OCI-LY7 (cell line): ENCODE data around the gene EPB41L1. TPM values are rescaled to one million over a fixed set of nuclear protein-coding genes. Genes with fewer than 3 reads are reported as not detected.

Experiments used
- BruUV-seq: library from RNA; stranded (reverse); fragments of 400-500 nt; replicated peaks from 2 replicates; lab custom pipeline; 2021; lab: Mats Ljungman, UMichigan
- CTCF ChIA-PET: fragments of 300-600 bp; sonication (Branson Sonifier 250); formaldehyde crosslinking; loops from one replicate; lab custom pipeline; 2022; ENCODE audit warnings: antibody characterized with exemption; ENCODE audit not compliant: unreplicated experiment; lab: Charles Lee
- POLR2A ChIA-PET: fragments of 300-600 bp; sonication (Branson Sonifier 250); formaldehyde crosslinking; loops from one replicate; lab custom pipeline; 2022; ENCODE audit warnings: antibody characterized with exemption; lab: Charles Lee
- DNase-seq: peaks from one replicate; pipeline ENCODE4 v3.0.0-alpha.2; 2015; ENCODE audit warnings: low spot score
- H2AFZ ChIP-seq: fragments of 200-600 bp; sonication (generic), shearing (Covaris generic); 2 replicates; pipeline ENCODE4 v1.6.1; 2014; ENCODE audit warnings: mild to moderate bottlenecking, antibody characterized with exemption, low read length, moderate library complexity
- H3K27ac ChIP-seq: fragments of 200-600 bp; sonication (generic); 2 replicates; pipeline ENCODE4 v1.5.1; 2014; ENCODE audit warnings: mixed run types, low read depth, mild to moderate bottlenecking, moderate library complexity, low read length, inconsistent platforms; ENCODE audit not compliant: poor library complexity, severe bottlenecking
- H3K36me3 ChIP-seq: fragments of 200-600 bp; sonication (generic); 2 replicates; pipeline ENCODE4 v1.6.1; 2014; ENCODE audit warnings: mild to moderate bottlenecking, antibody characterized with exemption, low read length, moderate library complexity, mixed read lengths; ENCODE audit not compliant: insufficient read depth
- H3K4me1 ChIP-seq: fragments of 200-600 bp; sonication (generic); 2 replicates; pipeline ENCODE4 v1.5.1; 2014; ENCODE audit warnings: mild to moderate bottlenecking, low read length; ENCODE audit not compliant: insufficient read depth, poor library complexity, severe bottlenecking
- H3K4me2 ChIP-seq: fragments of 200-600 bp; sonication (generic); 2 replicates; pipeline ENCODE4 v1.6.1; 2014; ENCODE audit warnings: mild to moderate bottlenecking, low read length
- H3K4me3 ChIP-seq: fragments of 200-600 bp; sonication (generic); 2 replicates; pipeline ENCODE4 v1.5.1; 2014; ENCODE audit warnings: mild to moderate bottlenecking, low read depth, low read length; ENCODE audit not compliant: poor library complexity, severe bottlenecking
- H3K79me2 ChIP-seq: fragments of 200-600 bp; sonication (generic); 2 replicates; pipeline ENCODE4 v1.6.1; 2016; ENCODE audit warnings: low read depth, mild to moderate bottlenecking, low read length, moderate library complexity, mixed read lengths; ENCODE audit not compliant: insufficient read depth
- H3K9me2 ChIP-seq: fragments of 200-600 bp; sonication (generic); 2 replicates; pipeline ENCODE4 v1.6.1; 2016; ENCODE audit warnings: mild to moderate bottlenecking, low read length, mixed read lengths; ENCODE audit not compliant: insufficient read depth
- H3K9me3 ChIP-seq: fragments of 200-600 bp; sonication (generic); 2 replicates; pipeline ENCODE4 v1.6.1; 2014; ENCODE audit warnings: mild to moderate bottlenecking, mixed run types, low read length, mixed read lengths
- H4K20me1 ChIP-seq: fragments of 200-600 bp; sonication (generic); 2 replicates; pipeline ENCODE4 v1.6.1; 2014; ENCODE audit warnings: mild to moderate bottlenecking, antibody characterized with exemption, low read length, moderate library complexity, mixed read lengths; ENCODE audit not compliant: insufficient read depth
- CTCF ChIP-seq: fragments of 200-600 bp; sonication (generic); conservative IDR thresholded peaks from 2 replicates; pipeline ENCODE4 v1.5.1; 2014; ENCODE audit warnings: mild to moderate bottlenecking, antibody characterized with exemption, low read length, moderate library complexity, mixed read lengths
- EZH2phosphoT487 ChIP-seq: fragments of 200-600 bp; sonication (generic); IDR thresholded peaks from 2 replicates; pipeline ENCODE4 v1.6.1; 2018; ENCODE audit warnings: low read depth, borderline replicate concordance, mild to moderate bottlenecking, mixed run types, antibody characterized with exemption, low read length, moderate library complexity, mixed read lengths
- intact Hi-C: fragments of 100-400 bp; cut with micrococcal nuclease; formaldehyde crosslinking; loops from one replicate; pipeline ENCODE4 v1.10.0; 2022; ENCODE audit not compliant: unreplicated experiment
- total RNA-seq, 2 experiments: library from RNA; depleted of rRNA in 1 of 2; stranded (reverse); fragments of >200 nt in 1 of 2; shearing (Covaris generic) in 1 of 2; gene quantifications; 2 replicates each; pipeline ENCODE4 v1.2.3, GENCODE V29; 2014 to 2022

EPB41L1 gene
- total RNA-seq, 2 experiments from 2014 or later: 0.54 to 1.6 TPM

- no peaks in the 10 kb centered on the region for H4K20me1 ChIP-seq
- POLR2A ChIA-PET: no interaction called here
Observed at GRCh38 chr20:36230019-36230418, 75.5 kb downstream of the EPB41L1 start.

GRCh38 chr20:36231331-36231730, 76.8 kb downstream of the EPB41L1 start:
- H3K9me3 ChIP-seq: no peaks in the 10 kb centered on the region
- TF ChIP-seq CTCF (no peak), EZH2phosphoT487 (no peak)
- H3K79me2 ChIP-seq: peaks cover under 1% of the 10 kb centered on the region; the same call in 1 of the 2 replicates
- peaks cover 4% of the 10 kb centered on the region for H3K4me1 ChIP-seq
- no peaks in the 10 kb centered on the region for H4K20me1 ChIP-seq
- no peaks in the 10 kb centered on the region for H3K9me2 ChIP-seq
- no peak overlapping the region for H3K27ac ChIP-seq
- intact Hi-C loops: no loop called here
- no peaks in the 10 kb centered on the region for H3K36me3 ChIP-seq
- H3K4me3 ChIP-seq: no peak overlapping the region
- ChIA-PET CTCF (no interaction called here), POLR2A (interaction anchor here (0.6 kb wide), 1 partner anchor 475 kb away, joined by 4 read pairs; no protein-coding TSS in a partner anchor)
- no TSS peak for BruUV-seq
- no peak overlapping the region for H2AFZ ChIP-seq
- no peak for DNase-seq
- H3K4me2 ChIP-seq: no peak overlapping the region

More at GRCh38 chr20:36230019-36230418, 75.5 kb downstream of the EPB41L1 start:
- Histone ChIP-seq H3K4me3 (no peak overlapping the region), H2AFZ (no peak overlapping the region), H3K4me2 (no peak overlapping the region), H3K27ac (no peak overlapping the region), H3K36me3 (no peaks in the 10 kb centered on the region), H3K4me1 (no peaks in the 10 kb centered on the region), H3K79me2 (no peaks in the 10 kb centered on the region), H3K9me3 (no peaks in the 10 kb centered on the region), H3K9me2 (no peaks in the 10 kb centered on the region)
- TF ChIP-seq CTCF: no peak
- TF ChIP-seq EZH2phosphoT487: no peak
- no TSS peak for BruUV-seq
- intact Hi-C loops: no loop called here
- CTCF ChIA-PET: no interaction called here
- DNase-seq: no peak

GRCh38 chr20:36234771-36235320, 80.3 kb downstream of the EPB41L1 start:
- BruUV-seq: no TSS peak
- intact Hi-C loops: no loop called here
- H2AFZ ChIP-seq: peak overlapping the region; percentile 24; the same call in 1 of the 2 replicates
- peaks cover 16% of the 10 kb centered on the region for H3K4me1 ChIP-seq
- peaks cover 19% of the 10 kb centered on the region for H3K36me3 ChIP-seq
- peaks cover 30% of the 10 kb centered on the region for H3K79me2 ChIP-seq
- DNase-seq: no peak
- H3K27ac ChIP-seq: no peak overlapping the region
- no peaks in the 10 kb centered on the region for H3K9me2 ChIP-seq
- H3K9me3 ChIP-seq: no peaks in the 10 kb centered on the region
- CTCF ChIA-PET: interaction anchor here (0.6 kb wide), 1 partner anchor 568 kb away, joined by 3 read pairs; no protein-coding TSS in a partner anchor
- no peak overlapping the region for H3K4me3 ChIP-seq
- no peak overlapping the region for H3K4me2 ChIP-seq
- no peaks in the 10 kb centered on the region for H4K20me1 ChIP-seq
- TF ChIP-seq EZH2phosphoT487: no peak
- POLR2A ChIA-PET: interaction anchor here (0.7 kb wide), 2 partner anchors 463 to 499 kb away, joined by 3 read pairs; partner anchors contain the start of gene PHF20
